GM18505 (cell line): Measurements from ENCODE around the gene HSD17B12.

Experiments used
- ATAC-seq: cut with Tn5 transposase; IDR thresholded peaks from one replicate; pipeline ENCODE4 v1.9.1; 2021; ENCODE audit not compliant: unreplicated experiment
- POLR2A ChIP-seq: IDR thresholded peaks from 4 replicates; pipeline ENCODE4 v1.6.1; 2011; ENCODE audit warnings: borderline replicate concordance; ENCODE audit not compliant: insufficient read depth, insufficient read length; ENCODE audit errors: extremely low read depth

Gene HSD17B12

GRCh38 chr11:43697679-43698078, 17.1 kb downstream of the HSD17B12 start:
- no peak for TF ChIP-seq POLR2A
- ATAC-seq = no peak

DNA sequence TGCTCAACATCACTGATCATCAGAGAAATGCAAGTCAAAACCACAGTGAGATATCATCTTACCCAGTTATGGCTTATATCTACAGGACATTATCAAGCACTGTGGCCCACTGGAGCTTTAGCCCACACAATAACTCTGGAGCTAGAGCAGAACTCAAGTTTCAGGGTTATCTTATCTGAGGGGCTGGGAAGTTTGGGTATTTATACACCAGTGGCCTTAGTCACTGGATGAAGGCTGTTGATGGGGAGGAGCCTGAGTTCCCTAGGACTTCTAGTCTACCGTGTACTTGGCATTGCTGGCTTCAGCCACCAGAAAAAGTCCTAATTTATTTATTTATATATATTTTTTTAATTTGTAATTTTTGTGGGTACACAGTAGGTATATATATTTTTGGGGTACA, 19.3 kb downstream of the HSD17B12 start:
- ATAC-seq = no peak
- no peak for TF ChIP-seq POLR2A

GRCh38 chr11:43706631-43707030, 26.1 kb downstream of the HSD17B12 start:
- ATAC-seq = no peak
- TF ChIP-seq POLR2A = no peak

- ATAC-seq = no peak
- no peak for TF ChIP-seq POLR2A
Measured at GRCh38 chr11:43708776-43709175, 28.2 kb downstream of the HSD17B12 start.

DNA sequence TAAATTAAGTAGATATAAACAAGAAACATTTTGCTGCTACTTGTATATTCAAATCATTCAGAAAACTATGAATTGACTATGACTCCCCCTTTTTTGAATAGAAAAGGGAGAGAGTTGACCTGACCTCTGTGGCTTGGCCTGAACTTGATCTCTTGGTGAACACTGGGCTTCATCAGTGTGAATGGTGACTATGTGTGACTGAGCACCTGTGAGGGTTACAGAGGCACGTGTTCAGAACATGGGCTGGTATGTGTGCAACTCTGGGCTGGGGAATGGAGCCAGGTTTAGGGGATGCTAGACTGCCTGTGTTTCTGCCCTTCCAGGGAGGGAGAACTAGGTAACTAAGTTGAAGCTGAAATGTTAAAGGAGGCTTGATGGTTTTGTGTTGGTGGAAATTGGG, 29.2 kb downstream of the HSD17B12 start:
- ATAC-seq = no peak
- TF ChIP-seq POLR2A = no peak

GRCh38 chr11:43712676-43713075, 32.1 kb downstream of the HSD17B12 start:
- no peak for ATAC-seq
- no peak for TF ChIP-seq POLR2A

DNA sequence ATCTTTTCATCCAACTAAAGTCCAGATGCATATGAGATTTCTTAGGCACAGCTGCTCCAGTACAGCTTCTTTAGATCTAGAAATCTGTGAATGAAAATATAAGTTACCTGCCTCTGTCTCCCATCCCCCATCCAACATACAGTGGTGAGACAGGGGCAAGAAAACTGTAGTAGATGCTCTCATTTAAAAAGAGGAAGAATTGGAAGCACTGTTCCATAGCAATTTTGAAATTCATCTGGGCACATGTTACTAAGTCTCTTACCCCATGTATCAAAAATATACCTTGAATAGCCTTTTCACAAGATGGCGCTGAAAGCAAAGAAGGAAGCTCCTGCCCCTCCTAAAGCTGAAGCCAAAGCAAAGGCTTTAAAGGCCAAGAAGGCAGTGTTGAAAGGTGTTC, 37.8 kb downstream of the HSD17B12 start:
- TF ChIP-seq POLR2A = no peak
- no peak for ATAC-seq

DNA sequence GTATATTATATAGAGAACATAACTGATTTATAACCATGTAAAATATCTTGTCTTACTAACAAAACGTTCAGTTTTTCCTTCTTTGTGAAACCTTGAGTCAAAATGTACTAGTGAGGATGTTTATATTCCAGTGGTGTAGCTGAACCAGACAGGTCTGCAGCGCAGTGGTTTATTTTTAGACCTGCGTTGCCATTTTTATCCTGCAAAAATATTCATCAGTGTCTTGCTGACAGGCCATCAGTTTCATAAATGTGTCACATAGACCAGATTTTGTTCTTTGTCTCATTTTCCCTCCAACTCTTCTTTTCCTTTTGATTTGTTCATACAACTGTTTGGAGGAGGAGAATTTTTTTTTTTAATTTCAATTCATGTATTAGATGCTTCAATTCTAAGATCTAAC, 43.1 kb downstream of the HSD17B12 start:
- ATAC-seq = no peak
- TF ChIP-seq POLR2A = no peak

GRCh38 chr11:43732225-43732624, 51.7 kb downstream of the HSD17B12 start:
- TF ChIP-seq POLR2A = no peak
- no peak for ATAC-seq

- TF ChIP-seq POLR2A = no peak
- ATAC-seq = no peak
Measured at GRCh38 chr11:43734256-43734655, 53.7 kb downstream of the HSD17B12 start.

GRCh38 chr11:43735115-43735514, 54.6 kb downstream of the HSD17B12 start:
- ATAC-seq = no peak
- TF ChIP-seq POLR2A = no peak

DNA sequence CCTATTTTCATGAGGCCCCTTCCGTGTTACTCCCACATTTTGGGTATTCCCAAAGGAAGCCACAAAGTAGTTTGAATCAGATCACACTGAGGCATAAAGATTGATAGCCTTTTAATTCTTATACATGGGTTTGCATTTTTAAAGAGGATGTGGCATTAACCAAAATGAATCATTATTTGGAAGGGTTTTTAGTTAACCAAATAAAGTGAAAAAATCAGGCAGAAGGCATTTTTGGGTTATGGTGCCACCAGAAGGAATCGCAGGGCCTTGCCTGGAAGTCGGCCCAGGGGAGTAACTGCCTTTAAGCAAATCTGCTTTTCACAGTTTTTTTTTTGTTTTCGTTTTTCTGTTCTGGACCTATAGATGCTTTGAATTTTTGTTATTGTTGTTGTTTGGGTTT, 55.4 kb downstream of the HSD17B12 start:
- ATAC-seq = no peak
- TF ChIP-seq POLR2A = no peak

- no peak for ATAC-seq
- no peak for TF ChIP-seq POLR2A
Measured at GRCh38 chr11:43736502-43737200, 56.1 kb downstream of the HSD17B12 start.

DNA sequence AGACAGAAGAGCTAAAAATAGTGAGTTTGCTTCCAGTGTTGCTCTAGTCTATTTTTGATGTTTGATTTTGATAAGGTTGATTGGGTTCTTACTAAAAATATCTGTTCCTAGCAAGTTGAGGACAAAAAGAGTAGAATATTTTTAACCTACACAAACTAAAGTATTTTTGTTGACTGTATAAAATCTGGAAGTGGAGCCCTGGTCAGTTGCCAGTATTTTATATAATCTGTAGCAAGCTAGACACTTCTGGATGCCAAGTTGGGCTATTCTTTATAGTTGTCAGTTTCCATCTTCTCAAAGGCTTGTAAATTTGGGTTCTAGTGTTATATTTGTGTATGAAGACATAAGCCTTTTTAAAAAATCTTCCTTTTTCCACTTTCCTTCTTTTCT, 56.7 kb downstream of the HSD17B12 start:
- no peak for ATAC-seq
- no peak for TF ChIP-seq POLR2A

GRCh38 chr11:43738600-43739409, 58.3 kb downstream of the HSD17B12 start:
- no peak for ATAC-seq
- no peak for TF ChIP-seq POLR2A

GRCh38 chr11:43746670-43747069, 66.1 kb downstream of the HSD17B12 start:
- no peak for TF ChIP-seq POLR2A
- no peak for ATAC-seq
